HG02884 (cell line): Measurements from ENCODE around the gene FAM114A2.
A peak's percentile ranks its signal among the peaks of the same experiment; 100 is the strongest.
"Not testable (repeated sequence)": the region's sequence is repeated elsewhere in the genome, so short reads cannot be mapped to it uniquely, and the experiment has no call there.

Experiments used
- ATAC-seq: cut with Tn5 transposase; IDR thresholded peaks from one replicate; pipeline ENCODE4 v1.9.1; 2021; ENCODE audit warnings: mild to moderate bottlenecking, moderate library complexity; ENCODE audit not compliant: unreplicated experiment

Gene FAM114A2

DNA sequence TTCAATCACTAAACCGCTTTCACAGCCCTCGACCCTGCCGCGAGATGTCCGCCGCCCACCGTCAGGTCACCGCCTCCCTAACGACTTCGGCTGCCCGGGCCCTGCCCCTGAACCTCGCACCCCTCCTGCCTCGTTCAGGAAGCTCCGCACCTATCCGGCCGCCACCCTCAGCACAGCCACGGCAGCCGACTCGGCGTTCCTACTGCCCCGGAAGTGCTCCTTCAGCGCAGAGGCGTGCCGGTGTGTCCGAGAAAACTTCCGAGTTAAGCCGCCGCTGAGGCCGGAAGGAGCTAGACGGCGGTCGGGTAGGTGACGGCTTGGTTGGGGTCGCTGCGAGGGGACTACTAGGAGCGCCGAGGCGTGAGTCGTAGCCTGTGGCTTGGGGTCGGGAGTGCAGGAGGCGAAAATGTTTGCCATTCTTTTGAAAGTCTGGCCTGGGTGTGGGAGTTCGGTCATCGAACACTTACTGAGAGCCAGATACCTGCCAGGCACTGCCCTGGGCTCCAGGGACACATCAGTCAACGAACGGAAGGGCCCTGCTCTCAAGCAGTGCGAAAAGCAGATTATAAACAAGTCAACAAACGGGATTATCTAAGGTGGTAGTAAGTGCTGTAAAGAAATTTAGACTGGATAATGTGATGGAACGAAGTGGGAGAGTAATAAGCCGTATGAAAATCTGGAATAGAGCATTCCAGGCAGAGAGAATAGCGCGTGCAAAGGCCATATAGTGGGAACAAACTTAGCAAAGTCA lies at the start of gene FAM114A2, which contains the start of gene MFAP3:
FAM114A2 (minus strand) TSS at position 204 of the 751 bp plus-strand sequence. CDS start 3,957 bp downstream, outside the sequence.
MFAP3 (plus strand) TSS at position 261 of the 751 bp plus-strand sequence. CDS start 10,756 bp downstream, outside the sequence.
- peak; percentile 96 for ATAC-seq

DNA sequence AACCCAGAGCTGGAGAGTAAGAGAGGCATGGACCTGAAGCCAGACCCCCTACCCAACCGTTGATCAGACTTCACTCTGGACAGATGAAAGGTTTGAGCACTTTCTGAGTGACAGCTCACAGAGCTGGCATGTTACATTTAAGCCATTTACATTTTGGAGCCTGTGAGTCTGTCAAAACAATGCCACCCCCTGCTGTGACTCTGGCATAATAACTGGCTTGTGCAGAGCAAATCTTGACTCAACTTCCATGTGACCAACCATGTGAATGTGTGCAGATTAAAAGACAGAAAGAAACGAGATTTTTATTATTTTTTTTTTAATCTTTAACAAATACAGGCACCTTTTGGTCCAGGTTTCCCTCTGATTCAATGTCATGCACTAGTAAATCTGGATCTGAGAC lies 48.5 kb upstream of the FAM114A2 start:
- ATAC-seq = no peak

DNA sequence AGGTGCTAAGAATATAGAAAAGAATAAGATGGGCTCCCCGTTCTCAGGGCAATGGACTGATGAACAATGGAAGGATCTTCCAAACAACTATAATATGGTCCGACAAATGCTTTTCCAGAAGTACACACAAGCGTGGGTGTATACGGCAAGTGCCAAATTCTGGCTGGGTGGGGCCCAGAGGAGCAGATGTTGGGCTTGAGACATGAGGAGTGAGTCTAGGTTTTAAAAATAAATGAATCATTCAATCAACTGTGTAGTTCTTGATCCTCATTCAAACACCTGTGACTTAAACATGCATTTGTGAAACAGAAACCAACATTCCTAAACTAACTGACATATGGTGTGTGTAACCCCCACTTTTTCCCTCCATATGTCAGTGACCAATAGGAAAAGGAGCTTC lies 47.9 kb upstream of the FAM114A2 start:
- ATAC-seq = no peak

DNA sequence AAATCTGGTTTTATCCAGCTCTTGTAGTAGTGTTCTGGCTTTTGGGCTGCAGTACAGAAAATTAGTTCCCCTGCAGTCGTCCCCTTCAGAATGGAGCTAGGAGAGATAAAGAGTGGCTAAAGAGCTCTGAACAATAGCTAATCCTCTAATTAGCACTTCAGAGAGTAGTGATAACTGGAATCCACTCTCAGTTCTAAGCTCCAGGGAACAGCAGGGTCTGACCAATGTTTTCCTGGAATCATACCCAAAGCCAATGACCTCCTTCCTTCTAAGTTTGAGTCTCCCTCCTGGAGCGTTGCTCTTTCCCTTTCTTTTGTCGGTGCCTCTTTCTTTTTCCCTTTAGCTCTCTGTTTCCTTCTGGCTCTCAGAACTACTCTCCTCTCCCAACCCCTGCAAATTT lies 47.4 kb upstream of the FAM114A2 start:
- no peak for ATAC-seq

DNA sequence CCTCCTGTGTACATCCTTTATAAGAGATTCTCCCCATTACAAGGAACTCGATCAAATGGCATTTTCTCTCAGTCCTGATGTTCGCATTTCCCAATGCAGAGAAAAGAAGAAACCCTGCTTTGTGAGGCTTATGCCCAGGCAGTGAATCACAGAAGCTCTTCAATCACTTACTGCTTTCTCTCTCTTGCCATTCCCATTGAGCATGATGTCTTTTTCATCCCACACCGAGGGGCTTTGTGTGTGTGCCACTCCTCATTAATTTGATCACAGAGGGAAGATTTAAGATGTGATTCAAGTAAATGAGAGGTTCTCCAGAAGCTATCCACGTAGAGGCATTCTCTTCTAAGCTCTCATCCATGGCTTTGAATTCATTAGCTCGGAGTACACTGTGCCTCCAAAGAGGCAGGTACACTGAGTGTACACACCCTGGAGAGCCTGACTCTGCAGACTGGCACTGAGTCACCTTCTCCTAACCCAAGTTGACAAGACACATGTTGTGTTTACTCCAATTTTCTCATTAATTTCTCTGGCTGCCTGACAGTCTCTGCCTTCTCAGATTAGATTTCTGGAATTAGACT lies 45.4 kb upstream of the FAM114A2 start:
- no peak for ATAC-seq

DNA sequence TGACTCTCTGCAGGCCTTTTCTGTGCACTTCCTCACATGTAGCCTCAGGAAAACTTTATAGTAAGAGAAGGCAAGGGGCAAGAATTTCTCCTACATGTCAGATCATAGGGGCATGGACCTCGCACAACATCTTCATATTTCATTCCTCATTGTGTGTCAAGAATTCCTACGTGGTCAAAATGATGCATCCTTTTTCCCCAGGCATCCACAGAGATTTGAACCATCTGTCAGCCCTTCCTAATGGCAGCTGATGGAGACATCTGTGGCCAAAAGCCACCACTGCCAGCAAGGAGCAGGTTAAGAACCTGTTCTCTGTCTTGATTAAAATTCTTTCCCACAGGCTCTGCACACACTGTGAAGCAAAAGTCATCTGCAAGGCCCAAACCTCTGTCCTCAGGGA lies 42.5 kb upstream of the FAM114A2 start:
- no peak for ATAC-seq

DNA sequence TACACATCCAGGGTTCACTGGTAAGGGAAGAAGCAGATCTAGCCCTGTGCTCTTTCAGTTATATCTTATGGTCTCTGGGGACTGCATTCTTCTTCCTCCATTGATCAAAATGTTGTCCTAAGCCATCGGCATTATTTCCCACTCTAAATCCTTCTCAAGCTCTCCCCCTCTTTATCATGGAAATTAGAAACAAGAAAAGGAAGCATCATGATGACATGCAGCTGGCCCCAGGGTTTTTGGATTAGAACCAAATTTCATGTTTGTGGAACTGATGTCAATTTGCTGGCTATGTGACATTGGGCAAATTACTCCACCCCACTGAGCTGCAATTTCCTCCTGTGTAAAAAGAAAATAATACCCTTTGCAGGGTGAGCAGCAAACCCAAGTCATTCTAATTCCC lies 39.6 kb upstream of the FAM114A2 start:
- no peak for ATAC-seq

DNA sequence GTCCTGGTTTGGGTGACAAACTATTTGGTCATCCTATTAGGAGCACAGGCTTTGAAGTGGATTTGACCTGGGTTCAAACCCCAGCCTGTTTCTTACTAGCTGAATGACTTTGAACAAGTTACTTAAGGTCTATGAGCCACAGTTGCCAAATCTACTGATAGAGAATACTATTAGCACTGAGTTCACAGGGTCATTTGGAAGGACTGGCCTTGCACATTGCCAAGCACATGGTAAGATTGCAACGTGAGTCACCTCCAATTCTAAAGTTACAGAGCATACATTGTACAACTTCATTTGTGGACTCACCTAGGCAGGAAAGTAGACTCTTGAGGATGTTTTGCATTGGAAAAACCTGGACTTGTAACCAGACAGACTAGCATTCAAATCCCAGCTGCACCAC lies 39.0 kb upstream of the FAM114A2 start:
- ATAC-seq = no peak

DNA sequence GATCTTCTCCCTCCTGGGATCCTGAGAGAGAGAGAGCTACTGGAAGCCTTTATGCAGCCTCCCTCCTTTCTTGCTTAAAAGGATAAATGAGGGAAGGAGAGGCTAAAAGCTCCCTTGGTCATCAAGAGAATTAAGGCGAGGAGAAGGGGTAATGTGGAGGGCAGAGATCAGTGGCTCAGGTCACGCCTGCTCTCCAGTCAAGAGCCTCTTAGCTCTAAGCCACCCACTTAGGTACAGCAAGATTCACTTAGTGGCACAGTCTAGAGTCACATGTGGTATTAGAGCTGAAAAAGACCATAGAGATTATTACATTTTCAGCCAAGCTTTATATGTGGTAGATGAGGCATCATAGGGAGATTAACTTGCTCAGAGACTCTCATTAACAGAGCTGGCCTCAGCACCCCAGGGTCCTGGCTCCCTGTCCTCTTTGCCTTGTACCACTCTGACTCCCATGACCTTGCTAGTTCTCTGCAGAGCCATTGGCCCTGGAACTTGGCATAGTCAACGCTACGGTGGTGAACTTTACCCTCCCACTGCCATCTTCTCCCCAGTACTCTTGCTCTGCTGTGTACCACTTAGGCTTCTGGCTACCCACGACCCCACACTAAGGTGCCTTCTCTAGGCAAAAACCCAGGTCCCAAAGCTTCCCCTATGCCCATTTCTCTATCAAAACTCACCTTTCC lies 37.7 kb upstream of the FAM114A2 start:
- no peak for ATAC-seq

DNA sequence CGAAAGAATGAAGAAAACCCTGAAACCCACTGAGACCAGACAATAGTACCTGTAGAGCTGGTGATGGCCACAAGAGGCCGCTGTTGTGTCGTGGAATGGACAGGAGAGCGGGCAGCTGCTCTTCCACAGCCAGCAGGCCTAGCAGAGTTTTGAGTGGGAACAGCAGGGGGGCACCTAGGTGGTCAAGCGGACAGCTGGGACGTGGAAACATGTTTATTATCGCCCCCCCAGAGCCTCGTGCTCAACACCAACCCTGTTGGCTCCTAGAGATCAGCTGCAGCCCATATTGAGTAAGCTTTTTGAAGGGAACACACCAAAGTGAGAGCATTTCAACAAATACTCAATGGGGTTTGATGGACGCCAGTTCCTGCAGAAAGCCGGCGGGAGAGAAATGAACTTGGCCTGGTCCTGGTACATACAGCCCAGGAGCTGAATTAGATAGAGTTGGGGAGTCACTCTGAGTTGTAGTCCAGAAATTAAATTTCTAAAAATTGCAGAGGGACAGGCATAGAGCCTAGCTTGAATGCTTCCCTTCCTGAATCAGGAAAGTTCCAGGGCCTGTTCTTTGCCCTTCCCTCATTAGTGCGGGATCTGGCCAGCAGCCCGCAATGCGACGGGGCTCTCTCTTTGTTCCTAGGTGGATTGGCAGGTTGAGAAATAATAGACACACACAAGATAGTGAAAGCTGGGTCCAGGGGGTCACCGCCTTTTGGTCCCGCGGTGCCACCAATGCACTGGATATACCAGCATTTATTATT lies 33.9 kb upstream of the FAM114A2 start:
- peak; percentile 98 for ATAC-seq

DNA sequence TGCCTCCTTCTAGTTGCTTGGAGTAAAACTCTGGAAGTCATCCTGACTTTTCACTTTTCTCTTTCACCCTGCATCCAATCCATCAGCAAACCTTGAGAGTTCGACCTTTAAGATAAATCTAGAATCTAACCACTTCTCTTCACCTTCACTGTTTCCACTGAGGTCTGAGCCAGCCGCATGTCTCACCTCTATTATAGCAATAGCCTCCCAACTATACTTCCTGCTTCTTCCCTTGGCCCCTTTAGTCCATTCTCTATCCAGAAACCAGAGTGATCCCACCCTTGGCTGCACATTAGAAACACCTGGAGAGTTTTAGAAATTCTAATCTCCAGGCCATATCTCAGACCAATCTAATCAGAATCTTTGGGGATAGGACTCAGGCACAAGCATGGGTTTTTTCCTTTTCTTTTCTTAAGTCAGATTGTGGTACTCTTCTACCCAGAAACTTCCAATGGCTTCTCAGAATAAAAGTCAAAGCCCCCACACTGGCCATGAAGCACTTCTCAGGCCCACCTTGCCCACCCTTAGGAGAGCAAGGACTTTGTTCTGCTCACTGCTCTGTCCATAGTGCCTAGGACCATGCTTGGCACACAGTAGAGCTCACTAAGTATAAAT lies 33.2 kb upstream of the FAM114A2 start:
- peak; percentile 9 for ATAC-seq

DNA sequence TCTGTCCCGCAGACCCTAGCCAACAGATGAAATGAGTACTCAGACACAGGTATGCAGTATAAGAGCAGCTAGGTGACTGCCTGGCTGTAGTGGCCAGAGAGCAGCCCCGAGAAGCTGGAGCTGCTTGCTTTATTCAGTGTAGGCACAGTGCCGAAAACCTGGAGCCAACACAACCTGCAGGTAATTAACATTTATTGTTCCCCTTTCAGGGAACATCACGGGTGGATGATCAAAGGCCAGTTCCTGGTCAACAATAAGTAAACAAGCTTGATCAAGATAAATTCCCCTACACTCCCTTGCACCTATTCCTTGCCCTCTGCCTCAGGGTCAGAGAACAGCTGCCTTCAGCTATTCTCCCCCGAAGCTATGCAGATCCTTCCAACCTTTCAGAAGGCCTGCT lies 31.1 kb upstream of the FAM114A2 start:
- ATAC-seq = not testable (repeated sequence)

DNA sequence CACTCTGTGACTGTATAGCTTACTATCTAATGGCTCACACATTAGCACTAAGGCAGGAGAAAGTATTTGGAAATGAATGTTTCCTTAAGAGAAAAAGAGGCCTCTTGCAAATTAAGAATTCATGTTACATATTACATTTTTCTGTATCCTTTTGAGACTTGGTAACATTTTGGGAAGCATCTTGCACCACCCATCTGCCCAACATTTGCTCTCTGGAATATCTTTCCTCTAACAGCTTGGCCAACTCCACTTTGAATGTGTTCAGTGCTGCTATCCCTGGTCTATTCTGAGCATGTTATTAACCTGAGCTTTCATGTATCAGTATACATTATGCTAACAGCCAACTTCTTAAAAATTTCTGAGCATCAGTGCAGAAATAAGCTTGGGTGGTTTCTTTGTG lies 27.3 kb upstream of the FAM114A2 start:
- ATAC-seq = no peak

DNA sequence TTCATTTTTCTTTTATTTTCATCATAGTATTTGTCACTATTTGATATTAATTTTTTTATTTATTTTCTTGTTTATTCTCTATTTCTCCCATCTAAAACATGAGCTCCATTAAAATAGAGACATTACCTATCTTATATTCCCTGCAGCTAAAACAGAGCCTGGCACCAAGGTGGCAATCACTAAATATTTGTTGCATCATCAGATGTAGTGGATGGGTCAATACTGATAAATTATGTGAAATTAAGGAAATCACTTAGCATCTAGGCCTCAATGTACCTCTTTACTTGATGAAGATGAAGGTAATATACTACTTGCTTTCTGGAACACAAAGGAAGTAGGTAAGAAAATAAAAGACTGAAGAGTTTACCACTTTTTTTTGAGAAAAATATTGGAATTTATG lies 24.7 kb upstream of the FAM114A2 start:
- ATAC-seq = no peak

DNA sequence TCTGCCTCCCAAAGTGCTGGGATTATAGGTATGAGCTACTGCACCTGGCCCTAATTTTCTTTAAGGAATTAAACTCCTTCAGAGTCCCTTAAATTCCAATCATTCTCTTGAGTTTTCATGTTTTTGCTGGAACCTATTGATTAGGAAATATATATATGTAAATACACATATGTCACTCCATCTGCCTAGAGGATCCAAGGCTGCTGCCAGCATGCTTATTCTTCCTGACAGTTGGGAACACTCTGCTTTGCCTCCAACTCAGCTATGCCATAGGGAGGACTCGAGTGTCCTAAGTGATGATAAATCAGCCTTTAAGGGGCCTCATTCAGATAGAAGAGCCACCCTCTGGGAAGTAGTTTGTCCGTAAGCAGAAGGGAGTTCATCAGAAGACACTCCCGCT lies 21.9 kb upstream of the FAM114A2 start:
- no peak for ATAC-seq

DNA sequence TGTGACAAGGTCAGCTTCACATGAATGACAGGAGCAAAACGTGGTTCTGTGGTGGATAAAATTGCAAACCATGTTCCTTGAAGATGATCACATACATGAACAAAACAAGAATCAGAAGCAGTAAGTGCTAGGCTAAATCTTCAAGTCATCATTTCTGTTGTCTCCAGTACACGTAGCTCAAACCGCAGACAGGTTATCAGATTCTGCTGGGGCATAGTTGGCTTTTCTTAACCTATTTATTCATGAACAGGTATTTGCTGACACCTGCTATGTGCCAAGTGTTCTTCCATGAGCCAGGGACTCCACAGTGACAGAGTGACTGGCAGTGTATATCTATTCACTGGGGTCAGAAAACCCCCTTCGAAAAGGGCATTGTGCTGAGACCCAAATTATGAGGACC lies 20.9 kb upstream of the FAM114A2 start:
- ATAC-seq = no peak

DNA sequence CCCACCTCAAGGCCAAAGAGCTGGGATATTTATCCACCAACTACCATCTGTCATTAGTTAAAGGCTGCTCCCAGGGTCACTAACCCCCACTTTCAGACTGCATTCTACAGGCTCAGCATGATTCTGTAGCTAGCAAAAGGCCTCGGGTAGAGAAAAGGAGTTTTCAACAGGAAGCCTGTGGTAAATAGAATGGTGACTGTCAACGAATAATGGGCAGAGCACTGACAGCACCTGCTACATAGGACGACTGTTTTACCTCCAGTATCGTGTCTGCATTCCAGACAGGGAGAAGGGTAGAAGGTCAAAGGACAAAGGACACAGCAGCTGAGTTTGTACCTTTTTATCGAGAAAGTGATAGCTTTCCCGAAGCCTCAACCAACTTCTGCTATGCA lies 20.3 kb upstream of the FAM114A2 start:
- peak; percentile 44 for ATAC-seq

DNA sequence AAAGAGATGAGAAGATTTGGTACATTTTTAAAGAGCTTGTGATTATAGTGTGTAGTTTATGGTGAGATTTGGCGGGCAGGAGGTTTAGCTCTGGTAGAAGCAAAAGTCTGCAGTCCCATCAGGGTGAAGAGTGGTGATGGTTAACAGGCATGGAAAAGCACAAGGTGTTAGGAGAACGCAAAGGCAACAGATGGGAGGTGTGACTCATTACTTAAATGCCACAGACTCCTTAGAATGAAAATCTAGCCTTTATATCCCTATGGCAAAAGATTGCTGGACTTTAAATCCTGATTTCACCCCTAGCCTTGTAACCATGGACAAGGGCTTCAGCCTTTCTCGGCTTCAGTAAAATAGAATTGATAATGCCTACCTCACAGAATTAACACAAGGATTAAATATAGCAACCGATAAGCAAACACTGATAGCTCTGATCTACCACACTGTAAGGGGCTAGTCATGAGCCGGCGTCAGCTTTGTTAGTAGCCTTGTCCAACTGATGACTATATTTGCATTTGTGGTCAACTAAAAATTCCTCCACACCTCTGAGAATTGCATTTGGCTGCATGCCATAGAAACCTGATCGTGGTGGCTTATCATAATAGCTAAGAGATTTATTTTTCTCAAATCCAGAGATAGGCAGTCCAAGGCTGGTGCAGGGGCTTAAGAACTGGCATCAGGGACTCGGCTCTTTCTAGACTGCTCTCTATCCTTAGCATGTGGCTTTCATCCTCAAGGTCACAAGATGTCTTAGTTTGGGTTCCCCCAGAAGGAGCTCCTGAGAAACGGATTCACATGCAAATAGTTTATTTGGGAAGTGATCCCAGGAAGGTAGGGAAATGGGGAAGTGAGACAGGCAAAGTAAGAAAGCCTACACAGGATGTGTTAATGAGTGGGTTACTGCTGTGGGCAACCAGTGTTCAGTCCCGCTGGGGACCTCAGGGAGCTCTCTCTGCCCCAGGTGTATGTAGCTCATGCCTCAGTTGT lies 19.6 kb upstream of the FAM114A2 start:
- peak; percentile 54 for ATAC-seq

DNA sequence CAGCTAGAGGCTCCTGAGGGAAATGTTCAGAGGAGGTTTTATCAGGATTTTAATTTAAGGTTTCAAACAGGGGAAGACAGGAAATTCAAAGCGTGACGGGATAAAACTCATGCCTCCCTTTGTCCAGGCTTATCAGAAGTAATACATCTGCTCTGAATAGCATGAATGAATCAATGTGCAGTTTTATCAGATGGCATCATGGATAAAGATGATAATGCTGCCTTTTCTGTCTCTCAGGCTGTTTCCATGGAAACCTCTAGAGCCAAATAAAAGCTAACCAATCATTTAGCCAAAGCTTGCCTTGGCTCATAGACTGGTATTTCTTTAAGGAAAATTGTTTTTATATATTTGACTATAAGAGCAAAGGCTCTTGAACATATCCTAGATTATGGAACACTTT lies 16.5 kb upstream of the FAM114A2 start:
- ATAC-seq = no peak

DNA sequence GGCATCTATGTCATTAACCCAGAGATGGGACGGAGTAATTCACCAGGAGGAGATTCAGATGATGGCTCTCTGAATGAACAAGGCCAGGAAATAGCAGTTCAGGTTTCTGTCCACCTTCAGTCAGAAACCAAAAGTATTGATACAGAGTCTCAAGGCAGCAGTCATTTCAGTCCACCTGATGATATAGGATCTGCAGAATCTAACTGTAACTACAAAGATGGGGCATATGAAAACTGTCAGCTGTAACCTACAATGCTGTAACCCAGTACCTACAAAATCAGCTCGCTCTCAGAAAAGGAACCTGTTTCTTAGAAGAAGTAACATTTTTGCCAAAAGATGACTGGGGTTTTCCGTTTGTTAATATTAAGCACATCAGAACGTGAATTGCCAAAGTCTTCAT lies 14.8 kb upstream of the FAM114A2 start:
- ATAC-seq = no peak
